ENCODE results near the gene RSPH4A.

- TF ChIP-seq CTCF (tag by site-specific recombination; IDR thresholded peaks at IDR 0.05) (no peak), ZNF335 (tag by site-specific recombination; conservative IDR thresholded peaks at IDR 0.05) (no peak), GLIS2 (tag by site-specific recombination; IDR thresholded peaks at IDR 0.05) (no peak), ZFHX2 (tag by site-specific recombination; conservative IDR thresholded peaks at IDR 0.05) (no peak), ZNF776 (tag by site-specific recombination; IDR thresholded peaks at IDR 0.05; ENCODE audit: borderline replicate concordance) (no peak), ZNF114 (tag by site-specific recombination; IDR thresholded peaks at IDR 0.05) (no peak), ZBTB20 (tag by site-specific recombination; IDR thresholded peaks at IDR 0.05) (no peak), ZNF202 (tag by site-specific recombination; IDR thresholded peaks at IDR 0.05; ENCODE audit: borderline replicate concordance) (no peak), ZNF324 (tag by site-specific recombination; IDR thresholded peaks at IDR 0.05) (no peak), ZNF366 (tag by site-specific recombination; conservative IDR thresholded peaks at IDR 0.05) (no peak), YY1 (tag by site-specific recombination; IDR thresholded peaks at IDR 0.05) (no peak), ZFP37 (tag by site-specific recombination; IDR thresholded peaks at IDR 0.05) (no peak)
Measured at GRCh38 chr6:116624036-116624805, 7.9 kb downstream of the RSPH4A start.
